ENCODE data around the gene SLC30A4.
"Not testable (repeated sequence)": the region's sequence is repeated elsewhere in the genome, so short reads cannot be mapped to it uniquely, and the experiment has no call there.

Gene SLC30A4

GRCh38 chr15:45522328-45523165 is at the start of gene SLC30A4:
Gene SLC30A4 (minus strand): TSS chr15:45522755. CDS start chr15:45522354, 401 bp downstream.
- peak; percentile 75 for DNase-seq

GRCh38 chr15:45555934-45556608 is 33.5 kb upstream of the SLC30A4 start:
- DNase-seq: no peak

GRCh38 chr15:45551676-45552075 is 29.1 kb upstream of the SLC30A4 start:
- DNase-seq: no peak

- no peak for DNase-seq
Measured at GRCh38 chr15:45550436-45550835, 27.9 kb upstream of the SLC30A4 start.

GRCh38 chr15:45549541-45550220 is 27.1 kb upstream of the SLC30A4 start:
- DNase-seq: no peak

GRCh38 chr15:45548753-45549520 is 26.4 kb upstream of the SLC30A4 start:
- DNase-seq: no peak

- no peak for DNase-seq
Measured at GRCh38 chr15:45546789-45547188, 24.2 kb upstream of the SLC30A4 start.

GRCh38 chr15:45544266-45545023 is 21.9 kb upstream of the SLC30A4 start:
- DNase-seq: no peak

GRCh38 chr15:45543051-45543450 is 20.5 kb upstream of the SLC30A4 start:
- DNase-seq: no peak

- no peak for DNase-seq
Measured at GRCh38 chr15:45540531-45540930, 18.0 kb upstream of the SLC30A4 start.

GRCh38 chr15:45539680-45540079 is 17.1 kb upstream of the SLC30A4 start:
- DNase-seq: no peak

GRCh38 chr15:45536934-45537333 is 14.4 kb upstream of the SLC30A4 start:
- DNase-seq: no peak

GRCh38 chr15:45535486-45536042 is 13.0 kb upstream of the SLC30A4 start:
- DNase-seq: no peak

GRCh38 chr15:45534821-45535220 is 12.3 kb upstream of the SLC30A4 start:
- DNase-seq: no peak

- DNase-seq: not testable (repeated sequence)
Measured at GRCh38 chr15:45532892-45533291, 10.3 kb upstream of the SLC30A4 start.

- no peak for DNase-seq
Measured at GRCh38 chr15:45529613-45530012, 7.1 kb upstream of the SLC30A4 start.

- DNase-seq: no peak
Measured at GRCh38 chr15:45527086-45527485, 4.5 kb upstream of the SLC30A4 start.

- DNase-seq: no peak
Measured at GRCh38 chr15:45523166-45523460, 558 bp upstream of the SLC30A4 start.

GRCh38 chr15:45521596-45522327 is 793 bp downstream of the SLC30A4 start:
- peak; percentile 3 for DNase-seq

GRCh38 chr15:45510758-45511280 is 11.7 kb downstream of the SLC30A4 start:
- no peak for DNase-seq

- not testable (repeated sequence) for DNase-seq
Measured at GRCh38 chr15:45507143-45507542, 15.4 kb downstream of the SLC30A4 start.

All from CD4-positive, alpha-beta T cell treated with Interleukin-6 for 4 hours (primary cell).